Myocyte (in vitro differentiated cells): ENCODE results near the gene WNT2. TPM values are rescaled to one million over a fixed set of nuclear protein-coding genes. Genes with fewer than 3 reads are reported as not detected.
"Not testable (repeated sequence)": the region's sequence is repeated elsewhere in the genome, so short reads cannot be mapped to it uniquely, and the experiment has no call there.

Experiments used
- DNase-seq: peaks from one replicate; pipeline ENCODE4 v3.0.0-alpha.2; 2012; ENCODE audit warnings: low read depth
- total RNA-seq: library from RNA; depleted of rRNA; stranded (reverse); fragments of >200 nt; gene quantifications from 2 replicates; pipeline ENCODE4 v1.2.3, GENCODE V29; 2014

Gene WNT2
- total RNA-seq, 1 donor from 2014 or later, result not detected

GRCh38 chr7:117312593-117313580, 10.0 kb downstream of the WNT2 start:
- no peak for DNase-seq

DNA sequence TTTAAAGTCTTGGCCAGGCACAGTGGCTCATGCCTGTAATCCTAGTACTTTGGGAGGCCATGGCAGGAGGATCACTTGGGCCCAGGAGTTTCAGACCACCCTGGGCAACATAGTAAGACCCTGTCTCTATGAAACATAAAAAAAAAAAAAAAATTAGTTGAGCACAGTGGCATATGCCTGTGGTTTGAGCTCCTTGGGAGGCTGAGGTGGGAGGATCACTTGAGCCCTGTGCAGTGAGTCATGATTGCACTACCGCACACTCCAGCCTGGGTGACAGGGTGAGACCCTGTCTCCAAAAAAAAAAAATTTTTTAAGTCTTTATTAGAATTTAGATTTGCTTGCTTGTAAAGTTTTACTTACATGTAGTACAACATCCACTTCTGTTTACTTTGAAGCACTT, 14.0 kb downstream of the WNT2 start:
- no peak for DNase-seq

DNA sequence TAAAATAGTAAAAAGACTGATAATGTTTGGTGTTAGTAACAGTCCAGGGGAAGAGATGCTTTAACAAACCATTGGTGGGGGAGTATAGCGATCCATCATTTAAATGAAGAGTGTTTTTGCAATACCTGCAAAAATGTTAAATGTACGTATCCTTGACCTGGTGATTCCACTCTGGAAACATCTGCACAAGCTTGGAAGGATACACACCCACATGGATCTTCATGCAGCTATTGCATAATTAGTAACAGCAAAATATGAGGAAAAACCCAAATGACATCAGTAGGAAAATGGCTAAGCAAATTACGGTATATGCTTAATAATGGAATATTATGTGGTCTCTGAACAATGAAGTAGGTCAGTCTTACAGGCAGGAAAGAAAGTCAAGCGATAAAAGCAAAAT, 20.5 kb downstream of the WNT2 start:
- no peak for DNase-seq

GRCh38 chr7:117300506-117300905, 22.4 kb downstream of the WNT2 start:
- not testable (repeated sequence) for DNase-seq

DNA sequence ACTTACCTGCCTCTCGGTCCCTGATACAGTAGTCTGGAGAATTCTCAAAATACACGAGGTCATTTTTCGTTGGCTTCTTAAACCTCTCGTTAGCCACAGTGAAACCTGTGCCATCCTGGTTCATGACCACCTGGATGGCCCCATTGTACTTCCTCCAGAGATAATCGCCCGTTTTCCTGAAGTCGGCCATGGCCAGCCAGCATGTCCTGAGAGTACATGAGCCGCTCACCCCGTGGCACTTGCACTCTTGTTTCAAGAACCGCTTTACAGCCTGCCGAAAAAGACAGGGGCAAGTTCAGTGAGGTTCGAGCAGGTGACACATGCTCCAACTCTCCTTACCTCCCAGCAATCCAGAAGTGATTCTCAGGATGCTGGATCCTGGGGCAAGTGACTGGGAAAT, 25.3 kb downstream of the WNT2 start:
- no peak for DNase-seq

DNA sequence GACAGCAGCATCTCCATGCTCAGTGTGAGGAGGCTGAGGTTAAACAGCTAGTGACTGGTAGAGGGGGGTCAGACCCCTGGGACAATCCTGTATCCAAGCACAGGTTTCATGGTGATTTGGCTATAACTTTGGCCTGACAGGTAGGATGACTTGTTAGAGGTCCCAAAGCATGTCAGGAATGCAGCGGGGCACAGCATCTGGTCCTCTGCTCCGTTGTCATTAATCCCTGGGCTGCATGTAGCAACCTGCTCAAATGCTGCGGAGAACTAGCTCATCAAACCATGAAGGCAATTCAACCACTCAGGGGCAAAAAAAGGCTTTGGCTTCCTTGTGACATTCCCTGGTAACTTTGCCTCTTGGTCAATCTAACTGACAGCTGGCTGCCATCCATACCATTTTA, 26.8 kb downstream of the WNT2 start:
- DNase-seq, result no peak

- DNase-seq, result no peak
These were observed 37.0 kb downstream of the WNT2 start for GRCh38 chr7:117285826-117286225.

DNA sequence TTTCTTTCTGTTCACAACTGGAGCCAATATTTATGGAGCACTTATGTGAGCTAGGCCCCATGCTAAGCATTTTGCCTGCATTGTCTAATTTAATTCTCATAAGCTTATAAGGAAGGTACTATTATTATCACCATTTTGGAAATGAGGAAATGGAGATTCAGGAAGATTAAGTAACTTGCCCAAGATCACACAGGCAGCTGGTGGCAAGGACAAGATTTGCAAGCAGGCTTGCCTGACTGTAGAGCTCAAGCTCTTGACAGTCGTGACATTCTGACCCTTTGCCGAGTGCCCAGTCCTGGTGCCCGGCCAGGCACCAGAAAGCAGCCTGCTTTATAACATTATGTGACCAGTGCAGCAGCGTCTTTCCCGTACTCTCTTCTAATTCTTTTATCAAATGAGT, 38.2 kb downstream of the WNT2 start:
- no peak for DNase-seq

DNA sequence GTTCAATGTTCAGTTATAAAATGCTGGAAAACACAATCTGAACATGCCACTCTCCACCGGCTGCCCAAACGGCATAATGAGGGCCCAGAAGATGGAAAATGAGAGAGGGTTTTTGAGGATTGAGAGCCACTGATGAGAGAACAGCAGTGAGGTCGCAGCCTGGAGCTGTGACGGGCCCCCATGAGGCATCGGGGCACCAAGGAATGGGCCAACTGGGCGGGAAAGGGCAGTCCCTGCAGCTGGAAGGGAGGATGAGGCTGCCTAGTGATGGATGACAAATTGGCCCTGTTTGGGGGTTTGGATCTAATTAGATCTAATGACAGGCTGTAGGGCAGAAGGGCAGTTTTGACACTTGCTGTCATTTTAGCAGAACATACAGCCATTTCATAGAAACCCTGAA, 39.1 kb downstream of the WNT2 start:
- no peak for DNase-seq

DNA sequence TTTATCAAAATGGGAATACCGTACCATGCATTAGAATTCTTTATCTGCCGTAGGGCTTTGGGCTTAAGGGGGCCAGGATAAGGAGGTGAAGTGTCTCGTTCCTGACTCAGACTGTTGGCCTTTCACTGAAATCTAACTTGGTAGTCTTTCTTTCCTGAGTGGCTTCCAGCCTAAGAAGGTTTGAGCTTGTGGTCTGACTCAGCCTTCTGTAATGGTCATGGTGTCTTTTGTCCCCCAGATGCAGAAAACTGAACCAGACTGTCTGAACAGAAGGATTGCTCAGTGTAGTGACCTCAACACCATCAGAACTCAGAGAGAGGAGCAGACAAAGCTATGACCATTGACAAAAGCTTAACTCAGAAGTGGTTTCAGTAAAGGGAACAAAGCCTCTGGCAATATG, 39.5 kb downstream of the WNT2 start:
- peak; percentile 56 for DNase-seq

GRCh38 chr7:117282239-117282812, 40.5 kb downstream of the WNT2 start:
- no peak for DNase-seq

DNA sequence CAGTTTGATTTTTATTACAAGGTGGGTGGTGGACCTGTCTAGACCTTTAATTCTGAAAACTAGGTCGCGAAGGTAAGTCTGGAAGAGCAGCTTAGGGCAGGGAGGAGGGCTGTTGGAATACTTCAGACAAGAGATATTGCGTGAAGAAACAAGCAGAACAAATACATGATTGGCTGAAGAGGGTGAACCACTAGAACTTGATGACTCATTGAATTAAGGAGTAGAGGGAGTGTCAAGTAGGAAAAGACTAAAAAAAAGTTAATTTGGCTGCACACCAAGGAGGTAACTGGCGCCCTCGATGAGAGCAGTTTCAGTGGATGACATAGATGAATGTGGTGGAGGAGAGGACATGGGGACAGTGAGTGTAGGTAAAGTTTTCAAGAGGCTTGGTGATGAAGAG, 41.3 kb downstream of the WNT2 start:
- no peak for DNase-seq

DNA sequence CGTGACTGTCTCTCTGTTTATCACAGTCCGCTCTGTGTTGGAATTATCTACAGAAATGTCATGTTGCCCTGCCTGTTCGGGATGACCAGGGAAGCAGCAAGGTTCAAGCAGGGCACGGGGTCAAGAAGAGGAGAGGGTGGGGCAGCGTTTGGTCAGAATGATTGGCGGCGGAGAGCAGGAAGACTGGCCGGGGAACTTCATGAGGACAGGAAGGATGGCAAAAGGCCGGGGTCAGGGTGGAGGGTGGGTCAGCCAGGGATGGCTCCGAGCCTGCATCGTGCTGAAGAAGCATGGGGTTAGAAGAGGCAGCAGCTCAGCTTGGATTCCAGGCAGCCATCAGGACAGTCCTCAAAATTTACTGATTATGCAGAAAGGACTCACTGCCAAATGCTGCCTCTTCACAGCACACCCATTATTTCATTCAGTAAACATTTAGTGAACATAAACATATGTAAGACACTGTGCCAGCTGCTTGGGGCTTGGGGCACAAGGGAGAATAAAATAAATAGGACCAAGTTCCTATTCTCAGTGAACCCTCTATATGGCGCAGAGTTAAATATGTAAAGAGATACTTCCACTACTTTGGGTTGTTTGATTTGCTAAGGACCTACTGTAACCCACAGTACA, 42.8 kb downstream of the WNT2 start:
- DNase-seq, result no peak

DNA sequence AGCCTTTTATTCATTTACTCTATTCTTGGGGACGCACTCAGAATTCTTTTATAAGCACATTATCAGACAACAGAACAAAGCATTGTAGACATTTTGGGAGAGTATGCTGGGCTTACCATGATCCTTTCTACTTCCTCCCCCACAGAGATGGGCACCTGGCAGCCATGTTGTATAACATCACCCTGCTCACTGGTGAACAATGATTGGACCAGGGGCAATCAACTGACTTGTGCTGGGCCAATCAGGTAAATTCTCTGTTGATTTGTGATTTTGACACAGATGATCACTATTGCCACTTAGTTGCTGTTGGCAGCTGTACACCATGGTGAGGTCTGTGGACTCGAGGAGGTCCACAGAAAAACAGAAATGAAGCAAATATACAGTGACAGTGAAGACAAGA, 43.7 kb downstream of the WNT2 start:
- no peak for DNase-seq

DNA sequence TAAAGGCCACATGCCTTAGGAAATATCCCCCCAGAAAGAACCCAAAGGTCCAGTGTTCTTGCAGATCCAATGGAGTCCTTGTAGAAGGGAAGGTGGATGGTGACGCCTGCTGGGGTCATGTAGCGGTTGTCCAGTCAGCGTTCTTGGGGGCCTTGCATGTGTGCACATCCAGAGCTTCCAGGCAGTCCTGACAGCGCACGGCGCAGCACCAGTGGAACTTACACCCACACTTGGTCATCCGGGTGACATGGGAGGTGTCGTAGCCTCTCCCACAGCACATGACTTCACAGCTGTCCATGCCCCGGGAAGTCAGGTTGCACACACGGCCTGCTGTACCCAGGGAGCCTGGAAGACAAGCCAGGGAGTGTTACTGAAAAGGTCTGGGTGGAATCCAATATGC, 44.8 kb downstream of the WNT2 start:
- no peak for DNase-seq

DNA sequence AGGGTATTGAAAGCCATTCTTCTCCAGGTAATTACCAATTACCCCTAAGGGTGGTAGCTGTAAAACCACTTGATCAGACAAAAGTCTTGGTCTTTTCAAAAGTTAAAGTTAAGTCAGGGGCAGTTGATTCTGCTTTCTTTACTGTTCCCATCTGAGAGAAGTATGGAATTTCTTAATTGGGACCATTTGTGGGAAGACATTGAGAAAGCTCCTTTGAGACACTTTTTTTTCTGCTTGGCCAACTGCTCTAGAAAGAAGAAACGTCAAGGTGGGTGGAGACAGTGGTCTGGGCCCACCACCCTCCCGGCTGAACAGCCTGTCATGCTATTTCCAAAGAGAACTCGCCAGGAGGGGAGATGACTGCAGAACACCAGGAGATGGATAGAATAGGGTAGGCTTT, 45.3 kb downstream of the WNT2 start:
- DNase-seq, result no peak

GRCh38 chr7:117274951-117275350, 47.9 kb downstream of the WNT2 start:
- DNase-seq, result peak; percentile 41

GRCh38 chr7:117273814-117274225, 49.0 kb downstream of the WNT2 start:
- no peak for DNase-seq

DNA sequence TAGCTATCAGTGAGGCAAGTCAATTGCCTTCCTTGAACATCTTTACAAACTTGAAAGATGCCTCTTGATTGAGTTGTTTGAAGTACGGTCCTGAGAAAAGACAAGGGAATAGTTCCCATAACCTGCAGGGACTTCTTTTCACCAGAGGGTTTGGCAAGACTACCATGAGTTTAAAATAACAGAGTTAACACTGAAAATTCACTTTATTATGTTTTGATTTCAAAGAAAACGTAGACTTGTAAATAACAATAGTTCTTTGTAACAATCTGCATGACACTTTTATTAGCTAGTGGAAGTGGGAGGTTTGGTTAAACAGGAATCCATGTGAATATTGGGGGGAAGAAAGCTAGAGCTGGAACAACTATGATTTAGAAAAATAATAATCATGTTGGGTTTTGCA, 49.5 kb downstream of the WNT2 start:
- DNase-seq, result no peak

GRCh38 chr7:117272017-117272759, 50.7 kb downstream of the WNT2 start:
- no peak for DNase-seq

DNA sequence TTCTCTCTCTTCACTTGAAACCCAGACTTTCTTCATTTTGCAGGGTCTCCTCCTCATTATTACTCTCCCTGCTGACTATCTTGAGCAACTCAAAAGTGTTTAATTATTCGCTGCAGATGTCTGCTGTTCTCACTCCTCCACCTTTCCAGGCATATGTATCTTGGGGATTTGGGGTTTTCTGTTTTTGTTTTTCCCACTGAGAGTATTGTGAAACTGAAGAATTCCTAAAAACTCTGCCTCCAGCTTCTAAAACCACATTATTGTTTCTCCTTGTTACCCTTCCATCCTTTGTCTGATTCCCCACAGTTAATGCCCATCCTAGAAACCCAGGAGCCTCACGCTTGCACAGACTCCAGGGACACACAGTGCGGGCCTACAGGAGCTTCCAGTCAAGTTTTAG, 51.3 kb downstream of the WNT2 start:
- no peak for DNase-seq

DNA sequence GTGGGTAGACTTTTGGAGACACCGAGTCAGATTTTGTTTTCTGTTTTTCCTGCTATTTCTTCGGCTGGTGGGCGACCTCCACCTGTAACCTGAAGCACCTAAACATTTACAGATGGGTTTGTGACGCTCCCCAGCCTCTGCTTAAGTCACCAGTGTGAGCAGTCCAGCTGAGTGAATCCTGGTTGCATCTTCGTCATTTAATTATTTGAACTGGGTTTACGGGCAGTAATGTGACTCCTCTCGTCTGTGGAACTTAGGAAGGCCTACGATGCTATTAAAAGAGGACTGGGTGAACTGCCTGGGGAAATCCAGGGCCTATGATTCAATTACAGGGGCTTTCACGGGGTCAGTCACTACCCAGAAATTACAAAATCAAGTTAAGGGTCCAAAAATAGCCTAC, 52.5 kb downstream of the WNT2 start:
- DNase-seq, result peak; percentile 47
